ENCODE results near the gene UBAP2L.
"Not testable (repeated sequence)": the region's sequence is repeated elsewhere in the genome, so short reads cannot be mapped to it uniquely, and the experiment has no call there.

UBAP2L gene

GRCh38 chr1:154258784-154259183 is 38.0 kb downstream of the UBAP2L start:
- DNase-seq = no peak

- DNase-seq = no peak
These were observed 39.4 kb downstream of the UBAP2L start for GRCh38 chr1:154260127-154260526.

- no peak for DNase-seq
These were observed 42.9 kb downstream of the UBAP2L start for GRCh38 chr1:154263465-154264332.

- DNase-seq = no peak
These were observed 43.7 kb downstream of the UBAP2L start for GRCh38 chr1:154264454-154264853.

- no peak for DNase-seq
These were observed 44.8 kb downstream of the UBAP2L start for GRCh38 chr1:154265586-154265985.

GRCh38 chr1:154270833-154271232 is 50.1 kb downstream of the UBAP2L start:
- DNase-seq = no peak

GRCh38 chr1:154272217-154272998 is 51.7 kb downstream of the UBAP2L start, which contains the start of gene HAX1:
HAX1 (plus strand) TSS chr1:154272629; CDS start chr1:154272724, 95 bp downstream.
- DNase-seq = peak in 1 of 2 experiments; percentile 82

GRCh38 chr1:154272999-154273563 is 52.3 kb downstream of the UBAP2L start:
- no peak for DNase-seq

- no peak for DNase-seq
These were observed 56.0 kb downstream of the UBAP2L start for GRCh38 chr1:154276797-154277196.

- DNase-seq = not testable (repeated sequence)
These were observed 66.8 kb downstream of the UBAP2L start for GRCh38 chr1:154287591-154287990.

- DNase-seq = no peak
These were observed 67.9 kb downstream of the UBAP2L start for GRCh38 chr1:154288661-154289060.

GRCh38 chr1:154290921-154291320 is 70.2 kb downstream of the UBAP2L start:
- DNase-seq = no peak

- no peak for DNase-seq
These were observed 74.9 kb downstream of the UBAP2L start for GRCh38 chr1:154295408-154296235.

- DNase-seq = no peak
These were observed 80.8 kb downstream of the UBAP2L start for GRCh38 chr1:154301582-154301981.

- no peak for DNase-seq
These were observed 84.0 kb downstream of the UBAP2L start for GRCh38 chr1:154304664-154305337.

- DNase-seq = no peak
These were observed 85.4 kb downstream of the UBAP2L start for GRCh38 chr1:154306151-154306550.

GRCh38 chr1:154307670-154308270 is 87.0 kb downstream of the UBAP2L start:
- DNase-seq = not testable (repeated sequence)

GRCh38 chr1:154309136-154309535 is 88.4 kb downstream of the UBAP2L start:
- DNase-seq = not testable (repeated sequence)

GRCh38 chr1:154312229-154313065 is 91.7 kb downstream of the UBAP2L start:
- not testable (repeated sequence) for DNase-seq

GRCh38 chr1:154313066-154313356 is 92.3 kb downstream of the UBAP2L start:
- DNase-seq = no peak

- DNase-seq = not testable (repeated sequence)
These were observed 93.5 kb downstream of the UBAP2L start for GRCh38 chr1:154314226-154314625.
